Ovary (tissue), 3 donors: ENCODE results near the gene C10orf143.

Source experiments
- POLR2A ChIP-seq: fragments of 450-650 bp; IDR thresholded peaks from one replicate; pipeline ENCODE4 v1.6.1; 2017; ENCODE audit warnings: antibody characterized with exemption, mild to moderate bottlenecking, moderate library complexity
- TF ChIP-seq, protein P1 (sequence below), 3 donors: fragments of 450-650 bp in 2 of 3; fragments of 200-600 bp in 1 of 3; IDR thresholded peaks; one replicate each; pipeline versions ENCODE4 v1.5.1 to v1.8.0; 2016 to 2022; ENCODE audit warnings: antibody characterized with exemption in 3 of 3, mild to moderate bottlenecking in 1 of 3
- donor health status: DM: no; HTN: no; CAD: no.

DNA sequence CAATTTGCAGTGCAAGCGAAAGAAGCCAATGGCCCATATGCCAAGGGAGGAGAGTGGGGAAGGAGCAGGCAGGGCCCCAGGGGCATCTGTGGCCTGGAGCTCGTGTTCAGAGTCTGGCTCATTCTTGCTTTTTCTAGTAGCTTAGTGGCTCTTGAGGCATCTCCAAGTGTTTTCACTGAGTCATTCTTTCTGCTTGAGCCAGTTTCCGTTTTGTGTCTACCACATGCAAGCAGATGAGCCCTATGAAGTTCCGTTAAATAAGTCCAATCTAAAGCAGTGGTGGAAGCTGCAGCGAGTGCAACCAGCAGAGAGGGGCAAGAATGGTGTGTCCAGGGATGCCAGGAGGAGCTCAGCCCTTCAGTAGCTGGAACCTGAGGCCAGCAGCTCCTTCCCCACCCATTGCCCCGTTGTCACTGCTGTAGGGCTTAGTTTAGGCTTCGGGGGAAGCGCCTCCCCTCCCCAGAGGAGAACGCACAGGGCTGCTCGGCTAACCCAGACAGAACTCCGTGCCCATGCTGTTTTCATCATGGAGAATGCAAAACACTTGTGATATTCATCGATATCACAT, 89.2 kb downstream of the C10orf143 start:
- TF ChIP-seq POLR2A, result no peak
- TF ChIP-seq, protein P1, sequence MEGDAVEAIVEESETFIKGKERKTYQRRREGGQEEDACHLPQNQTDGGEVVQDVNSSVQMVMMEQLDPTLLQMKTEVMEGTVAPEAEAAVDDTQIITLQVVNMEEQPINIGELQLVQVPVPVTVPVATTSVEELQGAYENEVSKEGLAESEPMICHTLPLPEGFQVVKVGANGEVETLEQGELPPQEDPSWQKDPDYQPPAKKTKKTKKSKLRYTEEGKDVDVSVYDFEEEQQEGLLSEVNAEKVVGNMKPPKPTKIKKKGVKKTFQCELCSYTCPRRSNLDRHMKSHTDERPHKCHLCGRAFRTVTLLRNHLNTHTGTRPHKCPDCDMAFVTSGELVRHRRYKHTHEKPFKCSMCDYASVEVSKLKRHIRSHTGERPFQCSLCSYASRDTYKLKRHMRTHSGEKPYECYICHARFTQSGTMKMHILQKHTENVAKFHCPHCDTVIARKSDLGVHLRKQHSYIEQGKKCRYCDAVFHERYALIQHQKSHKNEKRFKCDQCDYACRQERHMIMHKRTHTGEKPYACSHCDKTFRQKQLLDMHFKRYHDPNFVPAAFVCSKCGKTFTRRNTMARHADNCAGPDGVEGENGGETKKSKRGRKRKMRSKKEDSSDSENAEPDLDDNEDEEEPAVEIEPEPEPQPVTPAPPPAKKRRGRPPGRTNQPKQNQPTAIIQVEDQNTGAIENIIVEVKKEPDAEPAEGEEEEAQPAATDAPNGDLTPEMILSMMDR (IDR thresholded peaks at IDR 0.05), result no peak
